ENCODE results near the gene PTPN7. TPM values are rescaled to one million over a fixed set of nuclear protein-coding genes. Genes with fewer than 3 reads are reported as not detected.

PTPN7 gene
- total and polyA plus RNA-seq, 4 donors = 0.75 to 7.0 (median 1.7) TPM

DNA sequence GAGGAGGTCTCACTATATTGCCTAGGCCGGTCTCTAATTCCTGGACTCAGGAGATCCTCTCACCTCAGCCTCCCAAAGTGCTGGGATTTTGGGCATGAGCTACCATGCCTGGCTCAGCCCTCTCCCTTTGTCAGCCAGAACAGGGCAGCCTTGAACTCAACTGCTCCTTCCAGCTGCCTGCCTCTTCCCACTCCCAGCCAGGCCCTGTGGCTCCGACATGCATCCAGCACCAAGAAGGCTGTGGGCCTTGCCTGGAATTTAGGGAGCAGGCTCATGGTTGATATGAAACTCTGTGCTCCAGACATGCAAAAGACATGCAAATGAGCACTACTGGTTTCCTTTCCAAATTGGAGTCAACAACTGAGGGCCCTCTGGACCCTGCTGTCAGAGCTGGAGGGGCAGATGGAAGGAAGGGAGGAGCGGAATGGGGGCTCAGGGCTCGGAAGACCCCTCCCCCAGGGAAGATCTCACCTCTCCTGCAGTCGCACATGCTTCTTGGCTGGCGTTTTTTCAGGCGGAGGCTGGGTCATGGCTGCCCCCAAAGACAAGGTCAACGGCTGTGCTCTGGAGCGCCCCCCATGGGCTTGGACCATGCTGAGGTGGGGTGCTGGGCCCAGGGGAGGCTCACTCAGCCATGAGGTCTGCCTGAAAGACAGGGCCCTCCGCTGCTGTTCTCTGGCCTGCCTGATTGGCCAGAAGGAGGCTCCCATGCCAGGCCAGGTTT is 1.4 kb downstream of the PTPN7 start:
- 85% methylated on average over 10 of the region's 10 CpGs for WGBS

More for the DNA sequence above, 1.4 kb downstream of the PTPN7 start:
- Histone ChIP-seq H3K4me1 (ENCODE audit: control insufficient read depth in 4 of 4, insufficient read depth in 4 of 4, low read length in 3 of 4) (peaks cover 0 to 9% (median 2%) of the 10 kb centered on the region in 4 donors), H3K9me3 (ENCODE audit: control insufficient read depth in 4 of 4, low read length in 3 of 4) (no peaks in the 10 kb centered on the region), H3K36me3 (ENCODE audit: control insufficient read depth in 4 of 4, insufficient read depth in 3 of 4, low read depth in 1 of 4, low read length in 3 of 4) (no peaks in the 10 kb centered on the region), H3K4me3 (ENCODE audit: low read depth in 1 of 3, low read length in 3 of 3) (no peak overlapping the region), H3K27ac (ENCODE audit: low read depth in 1 of 2, low read length in 2 of 2) (no peak overlapping the region), H3K27me3 (ENCODE audit: control insufficient read depth in 4 of 4, insufficient read depth in 4 of 4, low read length in 3 of 4) (no peaks in the 10 kb centered on the region), H3K9ac (ENCODE audit: low read depth in 1 of 2, low read length in 2 of 2) (peak overlapping the region in 1 of 2 donors; percentile 33)
- TF ChIP-seq SP1 (IDR thresholded peaks at IDR 0.05) (no peak), YY1 (IDR thresholded peaks at IDR 0.05) (no peak), FOXA1 (IDR thresholded peaks at IDR 0.05) (no peak), RAD21 (IDR thresholded peaks at IDR 0.05) (no peak), TAF1 (conservative IDR thresholded peaks at IDR 0.05) (no peak), HNF4A (conservative IDR thresholded peaks at IDR 0.05) (no peak), HNF4G (IDR thresholded peaks at IDR 0.05) (no peak), RXRA (IDR thresholded peaks at IDR 0.05) (no peak), JUND (IDR thresholded peaks at IDR 0.05) (no peak), NR2F2 (IDR thresholded peaks at IDR 0.05) (no peak), FOXA2 (IDR thresholded peaks at IDR 0.05) (no peak), GABPA (IDR thresholded peaks at IDR 0.05 in 1 of 2, conservative IDR thresholded peaks at IDR 0.05 in 1 of 2) (no peak)
- TF ChIP-seq, protein P1, sequence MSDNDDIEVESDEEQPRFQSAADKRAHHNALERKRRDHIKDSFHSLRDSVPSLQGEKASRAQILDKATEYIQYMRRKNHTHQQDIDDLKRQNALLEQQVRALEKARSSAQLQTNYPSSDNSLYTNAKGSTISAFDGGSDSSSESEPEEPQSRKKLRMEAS (IDR thresholded peaks at IDR 0.05) = no peak
- TF ChIP-seq, protein P2, sequence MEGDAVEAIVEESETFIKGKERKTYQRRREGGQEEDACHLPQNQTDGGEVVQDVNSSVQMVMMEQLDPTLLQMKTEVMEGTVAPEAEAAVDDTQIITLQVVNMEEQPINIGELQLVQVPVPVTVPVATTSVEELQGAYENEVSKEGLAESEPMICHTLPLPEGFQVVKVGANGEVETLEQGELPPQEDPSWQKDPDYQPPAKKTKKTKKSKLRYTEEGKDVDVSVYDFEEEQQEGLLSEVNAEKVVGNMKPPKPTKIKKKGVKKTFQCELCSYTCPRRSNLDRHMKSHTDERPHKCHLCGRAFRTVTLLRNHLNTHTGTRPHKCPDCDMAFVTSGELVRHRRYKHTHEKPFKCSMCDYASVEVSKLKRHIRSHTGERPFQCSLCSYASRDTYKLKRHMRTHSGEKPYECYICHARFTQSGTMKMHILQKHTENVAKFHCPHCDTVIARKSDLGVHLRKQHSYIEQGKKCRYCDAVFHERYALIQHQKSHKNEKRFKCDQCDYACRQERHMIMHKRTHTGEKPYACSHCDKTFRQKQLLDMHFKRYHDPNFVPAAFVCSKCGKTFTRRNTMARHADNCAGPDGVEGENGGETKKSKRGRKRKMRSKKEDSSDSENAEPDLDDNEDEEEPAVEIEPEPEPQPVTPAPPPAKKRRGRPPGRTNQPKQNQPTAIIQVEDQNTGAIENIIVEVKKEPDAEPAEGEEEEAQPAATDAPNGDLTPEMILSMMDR (IDR thresholded peaks at IDR 0.05; ENCODE audit: low read depth, low read length, missing input control) = no peak
- TF ChIP-seq, protein P3, sequence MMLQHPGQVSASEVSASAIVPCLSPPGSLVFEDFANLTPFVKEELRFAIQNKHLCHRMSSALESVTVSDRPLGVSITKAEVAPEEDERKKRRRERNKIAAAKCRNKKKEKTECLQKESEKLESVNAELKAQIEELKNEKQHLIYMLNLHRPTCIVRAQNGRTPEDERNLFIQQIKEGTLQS (IDR thresholded peaks at IDR 0.05) = no peak
- TF ChIP-seq, protein P4, sequence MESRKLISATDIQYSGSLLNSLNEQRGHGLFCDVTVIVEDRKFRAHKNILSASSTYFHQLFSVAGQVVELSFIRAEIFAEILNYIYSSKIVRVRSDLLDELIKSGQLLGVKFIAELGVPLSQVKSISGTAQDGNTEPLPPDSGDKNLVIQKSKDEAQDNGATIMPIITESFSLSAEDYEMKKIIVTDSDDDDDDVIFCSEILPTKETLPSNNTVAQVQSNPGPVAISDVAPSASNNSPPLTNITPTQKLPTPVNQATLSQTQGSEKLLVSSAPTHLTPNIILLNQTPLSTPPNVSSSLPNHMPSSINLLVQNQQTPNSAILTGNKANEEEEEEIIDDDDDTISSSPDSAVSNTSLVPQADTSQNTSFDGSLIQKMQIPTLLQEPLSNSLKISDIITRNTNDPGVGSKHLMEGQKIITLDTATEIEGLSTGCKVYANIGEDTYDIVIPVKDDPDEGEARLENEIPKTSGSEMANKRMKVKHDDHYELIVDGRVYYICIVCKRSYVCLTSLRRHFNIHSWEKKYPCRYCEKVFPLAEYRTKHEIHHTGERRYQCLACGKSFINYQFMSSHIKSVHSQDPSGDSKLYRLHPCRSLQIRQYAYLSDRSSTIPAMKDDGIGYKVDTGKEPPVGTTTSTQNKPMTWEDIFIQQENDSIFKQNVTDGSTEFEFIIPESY (IDR thresholded peaks at IDR 0.05) = no peak
- TF ChIP-seq, protein P5, sequence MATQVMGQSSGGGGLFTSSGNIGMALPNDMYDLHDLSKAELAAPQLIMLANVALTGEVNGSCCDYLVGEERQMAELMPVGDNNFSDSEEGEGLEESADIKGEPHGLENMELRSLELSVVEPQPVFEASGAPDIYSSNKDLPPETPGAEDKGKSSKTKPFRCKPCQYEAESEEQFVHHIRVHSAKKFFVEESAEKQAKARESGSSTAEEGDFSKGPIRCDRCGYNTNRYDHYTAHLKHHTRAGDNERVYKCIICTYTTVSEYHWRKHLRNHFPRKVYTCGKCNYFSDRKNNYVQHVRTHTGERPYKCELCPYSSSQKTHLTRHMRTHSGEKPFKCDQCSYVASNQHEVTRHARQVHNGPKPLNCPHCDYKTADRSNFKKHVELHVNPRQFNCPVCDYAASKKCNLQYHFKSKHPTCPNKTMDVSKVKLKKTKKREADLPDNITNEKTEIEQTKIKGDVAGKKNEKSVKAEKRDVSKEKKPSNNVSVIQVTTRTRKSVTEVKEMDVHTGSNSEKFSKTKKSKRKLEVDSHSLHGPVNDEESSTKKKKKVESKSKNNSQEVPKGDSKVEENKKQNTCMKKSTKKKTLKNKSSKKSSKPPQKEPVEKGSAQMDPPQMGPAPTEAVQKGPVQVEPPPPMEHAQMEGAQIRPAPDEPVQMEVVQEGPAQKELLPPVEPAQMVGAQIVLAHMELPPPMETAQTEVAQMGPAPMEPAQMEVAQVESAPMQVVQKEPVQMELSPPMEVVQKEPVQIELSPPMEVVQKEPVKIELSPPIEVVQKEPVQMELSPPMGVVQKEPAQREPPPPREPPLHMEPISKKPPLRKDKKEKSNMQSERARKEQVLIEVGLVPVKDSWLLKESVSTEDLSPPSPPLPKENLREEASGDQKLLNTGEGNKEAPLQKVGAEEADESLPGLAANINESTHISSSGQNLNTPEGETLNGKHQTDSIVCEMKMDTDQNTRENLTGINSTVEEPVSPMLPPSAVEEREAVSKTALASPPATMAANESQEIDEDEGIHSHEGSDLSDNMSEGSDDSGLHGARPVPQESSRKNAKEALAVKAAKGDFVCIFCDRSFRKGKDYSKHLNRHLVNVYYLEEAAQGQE (IDR thresholded peaks at IDR 0.05) = no peak
- DNase-seq (ENCODE audit: low spot score) = no peak

All from liver (tissue), 9 donors.